Heart right ventricle (tissue), 16 donors: ENCODE results near the gene ARFGAP3. TPM values are rescaled to one million over a fixed set of nuclear protein-coding genes. Genes with fewer than 3 reads are reported as not detected.

Experiments used
- ATAC-seq, 8 donors: fragments of 200-7000 bp; cut with Tn5 transposase; one replicate each; pipeline ENCODE4 v1.9.1; 2020; ENCODE audit warnings: mild to moderate bottlenecking in 8 of 8, moderate library complexity in 8 of 8, moderate number of reproducible peaks in 1 of 8
- DNase-seq, 2 donors: peaks; one replicate each; pipeline ENCODE4 v3.0.0-alpha.2; 2020
- H3K27ac ChIP-seq, 10 donors: fragments of 200-600 bp; sonication (generic) in 2 of 10; one replicate each; pipeline versions ENCODE4 v1.5.0 to v1.8.0; 2020 to 2022; ENCODE audit warnings: mild to moderate bottlenecking in 3 of 10
- H3K27me3 ChIP-seq, 7 donors: fragments of 200-600 bp; one replicate each; pipeline ENCODE4 v1.8.0; 2021 to 2022; ENCODE audit warnings: mild to moderate bottlenecking in 2 of 7
- H3K36me3 ChIP-seq, 9 donors: fragments of 200-600 bp; sonication (generic) in 1 of 9; one replicate each; pipeline versions ENCODE4 v1.5.0 to v1.8.0; 2020 to 2022; ENCODE audit warnings: mild to moderate bottlenecking in 2 of 9
- H3K4me1 ChIP-seq, 9 donors: fragments of 200-600 bp; sonication (generic) in 1 of 9; one replicate each; pipeline versions ENCODE4 v1.5.0 to v1.8.0; 2020 to 2022; ENCODE audit warnings: mild to moderate bottlenecking in 4 of 9
- H3K4me3 ChIP-seq, 10 donors: fragments of 200-600 bp; sonication (generic) in 2 of 10; one replicate each; pipeline versions ENCODE4 v1.5.0 to v1.8.0; 2020 to 2022; ENCODE audit warnings: mild to moderate bottlenecking in 7 of 10, moderate library complexity in 2 of 10
- H3K9me3 ChIP-seq, 11 donors: fragments of 200-600 bp in 10 of 11; sonication (generic) in 2 of 11; one replicate each; pipeline versions ENCODE4 v1.5.0 to v1.8.0; 2013 to 2022; ENCODE audit warnings: mild to moderate bottlenecking in 2 of 11, control low read depth in 1 of 11, moderate library complexity in 1 of 11
- CTCF ChIP-seq, 9 donors: fragments of 200-600 bp; sonication (generic) in 2 of 9; IDR thresholded peaks; one replicate each; pipeline versions ENCODE4 v1.5.0 to v1.8.0; 2021 to 2022; ENCODE audit warnings: antibody characterized with exemption in 9 of 9, mild to moderate bottlenecking in 5 of 9, moderate library complexity in 1 of 9
- WGBS, 2 donors: extraction: QIAGEN DNeasy Blood & Tissue Kit; methylation state at CpG; one replicate each; pipeline ENCODE4 v1.1.7; 2013; ENCODE audit warnings: inconsistent platforms in 1 of 2; 5-methylcytosine and 5-hydroxymethylcytosine counted together
- intact Hi-C, 10 donors: fragments of 100-400 bp; cut with DNase I; formaldehyde crosslinking; loops; one replicate each; pipeline versions ENCODE4 v1.11.1 to v1.14.2; 2022
- polyA plus RNA-seq, 2 donors: library from polyadenylated mRNA; stranded (reverse); fragments of 200-250 nt; gene quantifications; one replicate each; pipeline ENCODE4 v1.2.3, GENCODE V29; 2013
- total RNA-seq, 10 donors: library from RNA; stranded (reverse); fragmentation: NEBNext Ultra II Directional in 3 of 10; extraction: Animal tissue kit (Norgen Biotek cat#: 25700) in 3 of 10; gene quantifications; one replicate each; pipeline versions ENCODE4 v1.2.1 to v1.2.4, GENCODE V29; 2021 to 2023
- donor health status: Arrhythmogenic right ventricular cardiomyopathy.
- donor health status: ischemic (EF 13 %, LVEDD 7.1; RV severe dilation, severe dysfunction).
- donor health status: healthy with polysubstance abuse.
- donor health status: DM: no; HTN: yes; CAD: no.
- donor health status: DM: no; HTN: no; CAD: no.
- donor health status: ischemic (EF 25% LVEDD 6.9; RV normal size, moderate dysfunction).
- donor health status: ischemic (EF 25% LVEDD 5.7; RV mildly dilated, moderate dysfunction).
- donor health status: healthy.
- donor health status: DM: yes; HTN: yes; CAD: no.
- donor health status: Ischemic cardiomyopathy.
- donor health status: ischemic (EF 35%, LVEDD 5.7; RV mildly dilated, moderate dysfunction).
- donor health status: nonischemic (EF 11% LVEDD 7.7; RV severe dilation, severe dysfunction).
- donor health status: DM: yes; HTN: yes; CAD: no.
- donor health status: PGD.
- donor health status: ischemic (EF 29% LVEDD 5.4; RV normal size, mild dysfunction).
- donor health status: nonischemic (EF 23%, LVEDD 6.1; RV moderate dilation, normal function).

Gene ARFGAP3
- total and polyA plus RNA-seq, 12 donors: 10.6 to 29.4 (median 23.2) TPM

GRCh38 chr22:42831712-42832111, 25.4 kb downstream of the ARFGAP3 start:
- H3K4me3 ChIP-seq: no peak overlapping the region
- DNase-seq (no peak), ATAC-seq (no peak)
- no peak overlapping the region for H3K27ac ChIP-seq
- no peaks in the 10 kb centered on the region for H3K9me3 ChIP-seq
- intact Hi-C loops: no loop called here
- peaks cover 0 to 100% (median 81%) of the 10 kb centered on the region in 9 donors for H3K36me3 ChIP-seq
- no peak for TF ChIP-seq CTCF (IDR thresholded peaks at IDR 0.05)
- WGBS, 2 donors: 95% methylated on average over 4 of the region's 4 CpGs
- no peaks in the 10 kb centered on the region for H3K4me1 ChIP-seq
- no peaks in the 10 kb centered on the region for H3K27me3 ChIP-seq

GRCh38 chr22:42830161-42830560, 26.9 kb downstream of the ARFGAP3 start:
- no peaks in the 10 kb centered on the region for H3K4me1 ChIP-seq
- no peaks in the 10 kb centered on the region for H3K9me3 ChIP-seq
- DNase-seq (no peak), ATAC-seq (no peak)
- TF ChIP-seq CTCF (IDR thresholded peaks at IDR 0.05): no peak
- peaks cover 0 to 100% (median 81%) of the 10 kb centered on the region in 9 donors for H3K36me3 ChIP-seq
- H3K4me3 ChIP-seq: no peak overlapping the region
- H3K27ac ChIP-seq: no peak overlapping the region
- intact Hi-C loops: no loop called here
- 93% methylated on average over 5 of the region's 5 CpGs for WGBS, 2 donors
- H3K27me3 ChIP-seq: no peaks in the 10 kb centered on the region

DNA sequence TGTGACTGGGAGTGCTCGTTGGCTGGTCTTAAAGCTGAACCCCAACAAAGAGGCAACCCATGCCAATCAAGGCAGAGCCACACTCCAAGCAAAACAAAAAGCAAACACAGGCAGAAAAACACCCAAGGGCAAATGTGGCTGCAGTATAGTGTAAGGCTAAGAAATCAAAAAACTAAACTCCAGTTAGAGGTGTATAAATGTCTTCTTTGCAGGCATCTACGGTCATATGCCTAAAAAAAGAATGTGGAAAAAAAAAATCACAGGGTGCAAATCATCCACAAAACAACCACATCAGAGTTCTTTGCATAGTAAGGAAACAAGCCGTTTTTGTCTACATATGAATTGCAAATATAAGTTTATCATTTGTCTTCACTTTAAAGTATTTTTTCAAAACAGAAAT, 27.8 kb downstream of the ARFGAP3 start:
- TF ChIP-seq CTCF (IDR thresholded peaks at IDR 0.05): no peak
- no peak overlapping the region for H3K4me3 ChIP-seq
- H3K4me1 ChIP-seq: no peaks in the 10 kb centered on the region
- no peaks in the 10 kb centered on the region for H3K9me3 ChIP-seq
- DNase-seq: no peak
- ATAC-seq: no peak
- H3K36me3 ChIP-seq: peaks cover 0 to 100% (median 82%) of the 10 kb centered on the region in 9 donors
- no peak overlapping the region for H3K27ac ChIP-seq
- H3K27me3 ChIP-seq: no peaks in the 10 kb centered on the region
- WGBS, 2 donors: 68 to 76% methylated on average over 3 of the region's 3 CpGs
- intact Hi-C loops: no loop called here

DNA sequence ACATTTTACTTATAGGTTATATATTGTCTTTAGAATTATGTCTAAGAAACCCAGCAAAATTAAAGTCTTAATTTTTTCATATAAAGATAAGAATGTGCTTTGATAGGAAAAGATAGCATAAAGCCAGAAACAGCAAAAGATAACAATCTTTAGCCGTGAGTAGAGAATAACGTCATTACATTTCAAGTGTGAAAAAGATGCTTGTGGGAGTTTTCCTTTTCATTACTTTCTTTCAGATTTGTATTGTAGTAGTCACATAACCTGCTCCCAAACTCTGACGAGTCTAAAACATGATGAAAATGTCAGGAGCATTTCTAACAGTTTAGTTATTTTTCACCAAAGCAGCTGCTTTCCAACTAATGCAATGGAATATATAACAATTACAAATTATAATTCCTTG, 31.3 kb downstream of the ARFGAP3 start:
- intact Hi-C loops: no loop called here
- no peak overlapping the region for H3K4me3 ChIP-seq
- H3K27me3 ChIP-seq: no peaks in the 10 kb centered on the region
- H3K4me1 ChIP-seq: no peaks in the 10 kb centered on the region
- DNase-seq (no peak), ATAC-seq (no peak)
- peaks cover 0 to 6% (median 0%) of the 10 kb centered on the region in 11 donors for H3K9me3 ChIP-seq
- TF ChIP-seq CTCF (IDR thresholded peaks at IDR 0.05): no peak
- no peak overlapping the region for H3K27ac ChIP-seq
- 62 to 68% methylated on average over 3 of the region's 3 CpGs for WGBS, 2 donors
- peaks cover 0 to 100% (median 70%) of the 10 kb centered on the region in 9 donors for H3K36me3 ChIP-seq
